Measurements from ENCODE around the gene PCDH9.

PCDH9 gene

GRCh38 chr13:67230404-67231288 is 510 bp upstream of the PCDH9 start:
- no peak for TF ChIP-seq CTCF (IDR thresholded peaks at IDR 0.05; ENCODE audit: insufficient read depth, low read depth, low read length, missing control alignments)
- H3K4me3 ChIP-seq (ENCODE audit: low read length): peak overlapping the region; percentile 85
- DNase-seq (ENCODE audit: low read depth): peak; percentile 98

- DNase-seq (ENCODE audit: low read depth): no peak
- no peak overlapping the region for H3K4me3 ChIP-seq (ENCODE audit: low read length)
- no peak for TF ChIP-seq CTCF (IDR thresholded peaks at IDR 0.05; ENCODE audit: insufficient read depth, low read depth, low read length, missing control alignments)
Observed at GRCh38 chr13:67228916-67229315, 1.2 kb downstream of the PCDH9 start.

- DNase-seq (ENCODE audit: low read depth): no peak
- no peak for TF ChIP-seq CTCF (IDR thresholded peaks at IDR 0.05; ENCODE audit: insufficient read depth, low read depth, low read length, missing control alignments)
- H3K4me3 ChIP-seq (ENCODE audit: low read length): no peak overlapping the region
Observed at GRCh38 chr13:67228031-67228430, 2.1 kb downstream of the PCDH9 start.

GRCh38 chr13:67227131-67227983 is 2.8 kb downstream of the PCDH9 start:
- H3K4me3 ChIP-seq (ENCODE audit: low read length): no peak overlapping the region
- no peak for TF ChIP-seq CTCF (IDR thresholded peaks at IDR 0.05; ENCODE audit: insufficient read depth, low read depth, low read length, missing control alignments)
- DNase-seq (ENCODE audit: low read depth): no peak

GRCh38 chr13:67226696-67227095 is 3.4 kb downstream of the PCDH9 start:
- no peak for TF ChIP-seq CTCF (IDR thresholded peaks at IDR 0.05; ENCODE audit: insufficient read depth, low read depth, low read length, missing control alignments)
- DNase-seq (ENCODE audit: low read depth): no peak
- H3K4me3 ChIP-seq (ENCODE audit: low read length): no peak overlapping the region

- no peak overlapping the region for H3K4me3 ChIP-seq (ENCODE audit: low read length)
Observed at GRCh38 chr13:67225252-67226159, 4.6 kb downstream of the PCDH9 start.

More at GRCh38 chr13:67225252-67226159, 4.6 kb downstream of the PCDH9 start:
- peak; percentile 36 for DNase-seq (ENCODE audit: low read depth)
- TF ChIP-seq CTCF (IDR thresholded peaks at IDR 0.05; ENCODE audit: insufficient read depth, low read depth, low read length, missing control alignments): no peak

All from epithelial cell of esophagus (primary cell).